GM21825 (cell line): ENCODE measurements around the gene ABAT.
A peak's percentile ranks its signal among the peaks of the same experiment; 100 is the strongest.

Experiments used
- ATAC-seq: cut with Tn5 transposase; IDR thresholded peaks from one replicate; pipeline ENCODE4 v1.9.1; 2021; ENCODE audit warnings: mild to moderate bottlenecking, moderate library complexity; ENCODE audit not compliant: unreplicated experiment

ABAT gene

DNA sequence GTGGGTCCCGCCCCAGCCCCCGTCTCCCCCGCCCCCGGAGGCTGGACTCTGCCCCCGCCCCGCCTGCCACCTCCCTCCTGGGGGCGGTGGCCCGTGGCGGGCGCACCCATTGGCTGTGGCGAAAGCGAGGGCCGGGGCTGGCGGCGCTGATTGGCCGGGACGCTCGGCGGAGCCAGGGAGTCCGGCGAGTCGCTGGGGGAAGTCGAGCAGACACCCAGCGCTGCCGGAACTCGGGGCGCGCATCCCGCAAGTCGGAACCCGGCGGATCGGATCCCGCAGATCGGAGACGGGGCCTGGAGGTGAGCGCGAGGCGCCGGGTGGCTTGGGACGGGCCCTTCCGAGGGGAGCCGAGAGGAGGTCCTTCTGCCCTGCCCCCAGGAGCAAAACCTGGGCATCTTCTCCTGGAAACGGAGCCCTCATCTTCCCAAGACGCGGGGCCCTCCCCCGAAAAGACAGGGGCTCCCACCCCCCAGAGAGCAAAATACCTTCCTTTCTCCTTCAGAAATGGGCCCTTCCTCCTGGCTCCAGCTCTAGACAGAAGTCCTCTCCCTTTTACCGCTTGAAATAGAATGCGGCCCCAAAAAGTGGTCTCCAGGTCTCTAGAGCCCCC, at the start of gene ABAT:
ABAT (plus strand) TSS at position 205 of the 610 bp plus-strand sequence. CDS start 61,123 bp downstream, outside the sequence.
- ATAC-seq, result peak; percentile 100

DNA sequence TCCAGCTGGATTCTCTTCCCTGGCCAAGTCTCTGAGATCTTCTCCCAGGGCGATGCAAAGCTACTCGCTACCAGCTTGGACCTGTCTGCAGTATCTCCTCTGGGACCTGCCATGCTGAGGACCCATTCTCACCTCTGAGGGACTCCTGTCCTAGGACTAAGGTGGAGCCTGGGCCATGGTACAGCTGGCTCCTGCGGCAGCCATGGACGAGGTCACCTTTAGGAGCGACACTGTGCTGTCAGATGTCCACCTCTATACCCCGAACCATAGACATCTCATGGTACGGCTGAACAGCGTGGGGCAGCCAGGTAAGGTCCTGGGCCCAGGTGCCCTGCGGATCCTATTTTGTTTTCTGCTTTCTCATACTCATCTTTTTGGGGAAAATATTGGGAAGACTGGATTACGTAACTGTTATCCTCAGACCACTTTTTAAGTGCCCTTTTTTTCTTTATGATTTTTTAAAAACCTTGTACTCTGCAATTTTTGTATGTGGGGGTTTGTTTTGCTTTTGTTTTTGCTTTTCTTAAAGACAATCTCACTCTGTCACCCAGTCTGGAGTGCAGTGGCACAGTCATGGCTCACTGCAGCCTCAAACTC, 48.8 kb upstream of the ABAT start:
- no peak for ATAC-seq

DNA sequence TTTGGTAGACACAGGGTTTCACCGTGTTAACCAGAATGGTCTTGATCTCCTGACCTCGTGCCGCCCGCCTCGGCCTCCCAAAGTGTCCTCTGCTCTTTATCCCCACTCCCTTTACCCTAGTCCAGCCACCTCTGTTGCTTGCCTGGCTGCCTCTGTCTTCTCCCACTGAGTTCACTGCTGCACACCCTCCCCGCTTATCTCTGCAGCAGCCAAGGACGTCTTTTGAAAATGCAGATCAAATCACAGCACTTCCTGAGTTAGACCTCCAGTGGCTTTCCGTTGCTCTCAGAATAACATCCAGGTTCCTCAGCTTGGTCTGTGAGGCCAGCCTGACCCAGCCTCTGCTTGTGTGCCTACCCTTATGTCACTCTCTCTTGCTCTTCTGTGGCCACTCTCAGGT, 47.5 kb upstream of the ABAT start:
- no peak for ATAC-seq

DNA sequence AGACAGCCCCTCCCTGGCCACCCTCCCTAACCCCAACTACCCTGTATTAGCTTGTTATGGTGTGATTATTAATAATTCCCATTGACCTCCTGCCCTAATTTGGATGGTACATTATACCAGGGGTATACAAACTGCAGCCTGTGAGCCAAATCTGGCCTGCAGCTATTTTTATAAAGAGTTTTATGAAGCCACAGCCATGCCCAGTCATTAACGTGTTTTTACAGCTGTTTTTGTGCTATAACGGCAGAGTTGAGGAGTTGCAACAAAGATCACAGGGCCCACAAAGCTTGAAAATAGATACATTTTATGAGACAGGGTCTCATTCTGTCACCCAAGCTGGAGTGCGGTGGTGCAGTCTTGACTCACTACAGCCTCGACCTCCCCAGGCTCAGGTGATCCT, 47.0 kb upstream of the ABAT start:
- no peak for ATAC-seq

DNA sequence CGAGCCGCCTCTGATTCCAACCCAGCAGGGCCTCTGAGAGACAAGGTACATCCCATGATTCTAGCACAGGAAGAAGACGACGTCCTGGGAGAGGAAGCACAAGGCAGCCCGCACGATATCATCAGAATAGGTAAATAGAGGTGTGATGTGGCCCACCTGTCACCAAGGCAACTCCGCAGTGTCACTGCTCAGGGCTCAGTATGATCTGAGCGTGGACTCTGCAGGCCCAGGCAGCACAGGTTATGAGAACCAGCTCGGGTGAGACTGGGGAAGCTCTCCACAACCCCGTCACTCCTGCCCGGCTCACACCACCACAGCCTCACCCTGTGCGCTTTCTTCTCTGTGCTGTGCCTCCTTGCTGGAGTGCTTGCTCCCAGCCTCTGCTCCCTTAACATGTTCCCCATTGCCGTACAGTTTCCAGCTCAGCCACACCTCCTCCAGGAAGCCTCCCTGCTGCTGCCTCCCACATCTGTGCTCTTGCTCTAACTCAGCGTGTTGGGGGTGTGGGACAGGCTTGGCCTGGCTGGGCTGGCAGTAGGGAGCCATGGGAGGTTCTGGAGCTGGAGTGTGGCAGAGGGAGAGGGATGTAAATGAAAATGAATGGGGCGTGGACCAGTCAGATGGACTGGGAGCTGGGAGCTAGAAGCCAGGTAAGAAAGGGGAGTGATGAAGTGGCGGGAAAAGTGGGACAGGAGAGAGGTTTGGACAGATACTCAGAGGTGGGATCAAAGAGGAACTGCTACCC, 45.3 kb upstream of the ABAT start:
- ATAC-seq, result no peak

DNA sequence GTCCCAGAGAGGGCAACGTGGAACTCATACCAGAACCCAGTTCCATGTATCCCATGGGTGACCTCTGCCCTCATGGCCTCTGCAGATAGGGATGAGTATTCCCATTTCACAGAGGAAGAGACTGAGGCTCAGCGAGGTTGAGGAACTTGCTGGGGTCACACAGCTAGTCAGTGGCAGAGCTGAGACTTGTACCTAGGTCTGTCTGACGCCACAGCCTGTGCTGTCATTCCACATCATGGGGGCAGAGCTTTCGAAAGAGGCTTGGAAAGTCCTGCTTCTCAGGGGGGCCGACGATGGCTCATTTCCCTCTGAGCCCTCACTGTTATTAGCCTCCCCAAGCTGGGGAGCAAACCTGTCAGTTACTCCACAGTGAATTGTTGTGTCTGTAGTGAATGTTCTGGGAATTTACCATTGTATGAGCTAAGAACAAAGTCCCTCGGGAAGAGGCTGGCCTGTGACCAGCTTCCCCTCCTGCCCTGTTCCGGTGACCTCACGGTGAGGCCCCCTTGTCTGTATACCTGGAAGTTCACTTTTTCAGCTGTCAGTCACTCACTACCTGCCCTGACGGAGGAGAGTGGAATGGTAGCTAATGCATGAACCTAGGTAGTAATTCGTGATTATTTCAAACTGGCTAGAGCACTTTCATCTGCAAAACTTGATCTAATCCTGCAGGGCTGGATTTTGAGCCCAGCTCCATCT, 44.0 kb upstream of the ABAT start:
- ATAC-seq, result no peak

DNA sequence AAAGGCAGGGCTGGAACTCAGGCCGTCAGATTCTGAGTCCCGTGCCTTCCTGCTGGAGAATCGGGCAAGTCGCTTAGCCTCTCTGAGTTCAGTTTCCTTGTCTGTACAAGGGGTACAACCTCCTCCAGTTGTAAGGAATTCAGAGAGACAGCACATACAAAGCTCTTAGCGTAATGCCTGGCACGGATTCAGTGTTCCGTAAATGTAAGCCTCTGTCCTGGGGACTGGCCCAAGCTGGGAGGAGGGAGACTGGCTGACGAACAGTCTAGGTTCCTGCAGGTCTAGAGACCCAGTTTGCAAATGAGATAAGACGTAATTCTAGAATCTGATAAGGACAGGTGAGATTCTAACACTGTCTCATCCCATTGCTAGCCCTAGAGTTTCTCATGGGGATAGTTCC, 43.0 kb upstream of the ABAT start:
- no peak for ATAC-seq

DNA sequence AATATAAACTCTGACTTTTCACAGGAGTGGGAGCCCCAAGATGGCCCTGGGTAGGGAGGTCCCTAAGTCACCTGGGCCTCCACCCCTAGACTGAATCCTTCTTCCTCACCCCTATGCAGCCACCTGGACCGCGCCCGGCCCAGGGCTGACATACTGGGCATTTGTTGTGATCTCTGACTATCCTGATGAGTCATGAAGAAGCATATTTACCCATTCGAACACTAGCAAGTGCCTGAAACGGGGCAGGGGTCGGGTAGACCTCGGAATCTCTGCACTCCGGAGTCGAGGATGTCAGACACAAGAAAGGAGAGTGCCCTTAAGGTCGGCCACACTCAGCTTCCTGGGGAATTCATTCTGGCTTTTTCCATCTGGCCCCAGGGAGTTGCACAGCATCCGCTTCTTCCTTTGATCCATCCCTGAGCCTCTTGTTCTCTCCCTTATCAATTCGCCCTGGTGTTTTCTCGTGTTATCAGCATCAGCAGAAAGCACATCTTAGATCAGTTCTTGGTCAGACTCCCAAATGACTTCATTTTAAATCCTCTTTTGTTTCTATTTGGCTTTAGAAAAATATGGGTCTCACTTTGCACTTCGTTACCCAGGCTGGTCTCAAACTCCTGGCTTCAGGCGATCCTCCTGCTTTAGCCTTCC, 42.5 kb upstream of the ABAT start:
- no peak for ATAC-seq

DNA sequence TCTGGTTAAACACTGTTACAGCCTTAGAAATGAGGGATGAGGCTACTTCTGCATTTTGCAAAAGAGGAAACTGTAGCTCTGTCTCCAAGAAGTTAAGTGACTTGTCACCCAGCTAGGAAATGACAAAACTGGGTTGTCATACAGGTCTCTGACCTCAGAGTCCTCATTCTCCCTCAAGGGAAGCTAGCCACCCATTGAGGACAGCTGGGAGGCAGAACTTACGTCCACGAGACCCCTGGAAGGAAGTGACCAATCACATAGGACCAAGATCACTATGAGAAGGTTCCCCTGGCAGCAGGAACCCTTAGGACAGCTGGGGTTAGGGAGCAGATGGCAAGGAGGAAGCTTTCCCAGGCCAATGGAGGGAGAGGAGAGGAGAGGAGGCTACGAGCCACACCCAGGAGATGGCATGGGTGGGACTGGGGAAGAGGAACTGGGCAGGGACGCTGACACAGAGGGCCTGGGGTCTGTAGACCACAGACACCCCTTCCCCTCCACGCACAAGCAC, 41.7 kb upstream of the ABAT start:
- ATAC-seq, result no peak

DNA sequence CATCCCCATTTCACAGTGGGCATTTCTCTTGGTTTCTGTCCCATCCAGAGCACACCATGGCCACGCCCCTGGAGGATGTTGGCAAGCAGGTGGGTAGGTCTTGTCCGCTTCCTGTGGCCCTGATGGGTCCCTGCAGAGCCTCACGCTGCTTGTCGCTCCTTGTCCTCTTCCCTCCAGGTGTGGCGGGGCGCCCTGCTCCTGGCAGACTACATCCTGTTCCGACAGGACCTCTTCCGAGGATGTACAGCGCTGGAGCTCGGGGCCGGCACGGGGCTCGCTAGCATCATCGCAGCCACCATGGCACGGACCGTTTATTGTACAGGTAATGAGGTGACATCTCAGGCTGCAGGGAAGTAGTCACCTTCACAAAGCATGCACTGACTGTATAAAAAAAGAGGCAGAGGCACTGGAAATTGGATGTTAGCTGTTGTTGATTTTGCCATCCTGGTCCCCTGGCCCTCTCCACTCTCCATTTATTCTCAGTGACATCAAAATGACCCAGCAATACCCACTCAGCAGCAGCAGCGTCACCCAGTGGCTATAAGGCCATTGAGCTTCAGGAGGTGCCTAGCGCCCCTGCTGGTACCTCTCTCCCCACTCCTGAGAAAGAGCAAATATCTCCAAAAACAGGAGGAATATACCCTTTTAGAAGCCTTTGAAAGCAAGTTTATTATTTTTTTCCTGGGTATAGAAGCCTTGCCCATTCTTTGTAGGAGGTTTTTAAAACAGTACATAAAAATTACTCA, 39.3 kb upstream of the ABAT start:
- no peak for ATAC-seq

DNA sequence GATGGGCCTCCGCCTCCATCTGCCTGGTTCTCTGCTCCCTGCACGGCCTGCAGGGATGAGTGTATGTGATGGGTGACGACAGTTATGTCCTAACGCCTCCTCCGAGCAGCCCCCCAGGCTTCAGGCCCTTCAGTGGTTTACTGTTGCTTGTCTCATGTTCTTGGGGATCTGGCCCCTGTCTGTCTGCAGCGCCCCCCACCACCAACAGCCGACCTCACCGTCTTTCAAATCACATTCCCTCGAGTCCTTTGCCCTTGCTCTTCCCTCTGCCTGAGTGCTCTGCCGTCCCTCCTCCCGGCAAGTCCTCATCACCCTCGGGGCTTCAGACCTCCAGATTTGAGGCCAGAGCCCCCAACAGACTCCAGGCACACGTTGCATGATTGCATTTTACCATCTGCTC, 34.7 kb upstream of the ABAT start:
- no peak for ATAC-seq

DNA sequence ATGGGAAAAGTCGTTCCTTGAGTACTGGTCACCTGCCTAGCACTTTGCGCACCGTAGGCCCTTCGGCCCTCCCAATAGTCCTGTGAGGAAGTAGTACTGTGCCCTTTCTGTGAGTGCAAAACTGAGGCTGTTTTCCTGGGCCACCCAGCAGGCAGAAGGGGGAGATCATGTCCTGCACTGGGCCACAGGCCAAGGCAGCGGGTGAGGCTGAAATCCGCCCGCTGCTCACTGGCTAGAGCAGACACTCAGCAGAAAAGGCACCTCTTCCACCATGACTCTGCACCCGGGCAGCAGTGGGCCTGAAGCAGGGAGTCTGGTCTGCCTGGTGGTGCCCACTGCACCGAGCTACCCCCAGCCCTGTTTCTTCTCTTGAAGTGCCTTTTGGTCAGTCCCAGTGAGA, 32.7 kb upstream of the ABAT start:
- ATAC-seq, result no peak

DNA sequence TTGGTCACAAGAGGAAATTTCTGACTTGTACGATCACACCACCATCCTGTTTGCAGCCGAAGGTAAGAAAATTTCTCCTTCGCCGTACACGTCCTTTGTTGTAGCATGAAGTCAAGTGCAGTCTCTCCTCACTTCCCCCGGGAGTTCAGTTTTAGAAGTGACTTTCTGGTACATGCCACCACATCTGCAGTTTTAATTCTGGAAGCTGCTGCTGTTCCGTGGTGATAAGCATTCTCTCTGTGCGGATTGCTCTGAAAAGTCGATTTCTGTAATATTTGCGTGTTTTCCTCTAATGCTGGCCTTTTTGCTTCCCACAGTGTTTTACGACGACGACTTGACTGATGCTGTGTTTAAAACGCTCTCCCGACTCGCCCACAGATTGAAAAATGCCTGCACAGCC, 32.3 kb upstream of the ABAT start:
- ATAC-seq, result no peak

DNA sequence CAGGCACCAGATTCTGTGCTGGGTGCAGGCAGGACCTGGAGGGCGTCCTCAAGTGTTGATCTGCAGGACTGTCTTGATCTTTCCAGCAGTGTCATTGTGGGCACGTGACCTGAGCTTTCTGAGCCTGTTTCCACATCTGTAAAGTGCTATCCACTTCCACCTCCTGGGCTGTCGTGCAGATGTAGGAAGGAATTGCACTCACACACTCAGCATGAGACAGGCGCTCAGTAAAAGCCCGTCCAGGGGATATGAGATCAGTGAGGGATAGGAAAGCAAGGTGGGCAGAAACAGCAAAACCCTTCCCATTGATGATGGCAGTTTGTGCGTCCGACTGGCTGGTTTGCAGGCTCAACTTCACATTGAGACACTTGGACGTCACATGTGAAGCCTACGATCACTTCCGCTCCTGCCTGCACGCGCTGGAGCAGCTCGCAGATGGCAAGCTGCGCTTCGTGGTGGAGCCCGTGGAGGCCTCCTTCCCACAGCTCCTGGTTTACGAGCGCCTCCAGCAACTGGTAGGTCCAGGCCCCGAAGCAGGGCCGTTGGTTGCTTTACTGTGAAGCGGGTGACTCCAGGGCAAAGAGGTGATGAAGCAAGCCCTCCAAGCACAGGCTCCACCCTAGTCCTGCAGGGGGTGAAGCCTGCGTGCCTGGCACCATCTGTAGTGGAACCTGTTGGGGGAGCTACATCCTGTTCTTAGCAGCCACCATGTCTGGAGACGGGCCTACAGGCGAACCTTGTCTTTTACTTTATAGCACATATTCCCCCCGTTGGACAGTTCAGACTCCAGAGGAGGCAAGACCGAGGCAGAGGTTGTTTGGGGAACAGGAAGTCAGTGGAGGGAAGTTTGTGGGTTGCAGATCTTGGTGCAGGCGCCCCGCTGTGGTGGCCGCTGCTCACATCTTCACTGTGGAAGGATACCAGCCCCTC, 29.9 kb upstream of the ABAT start:
- ATAC-seq, result no peak

DNA sequence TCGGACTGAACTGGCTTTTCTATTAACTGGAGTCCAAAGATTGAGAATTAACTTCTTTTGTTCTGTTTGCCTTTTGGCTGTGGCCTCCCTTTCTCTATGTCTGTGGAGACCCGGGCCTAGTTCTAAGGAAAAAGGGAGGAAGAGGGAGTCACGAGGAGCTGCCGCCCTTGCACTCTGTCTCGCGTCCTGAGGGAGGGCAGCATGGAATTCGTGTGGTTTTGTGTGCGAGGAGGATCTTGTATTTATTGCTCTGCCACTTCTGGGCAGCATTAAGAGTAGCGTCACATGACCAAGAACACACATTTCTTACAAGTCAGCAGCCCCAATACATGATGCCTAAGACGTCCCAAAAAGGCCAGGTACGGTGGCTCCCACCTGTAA, 29.3 kb upstream of the ABAT start:
- no peak for ATAC-seq

DNA sequence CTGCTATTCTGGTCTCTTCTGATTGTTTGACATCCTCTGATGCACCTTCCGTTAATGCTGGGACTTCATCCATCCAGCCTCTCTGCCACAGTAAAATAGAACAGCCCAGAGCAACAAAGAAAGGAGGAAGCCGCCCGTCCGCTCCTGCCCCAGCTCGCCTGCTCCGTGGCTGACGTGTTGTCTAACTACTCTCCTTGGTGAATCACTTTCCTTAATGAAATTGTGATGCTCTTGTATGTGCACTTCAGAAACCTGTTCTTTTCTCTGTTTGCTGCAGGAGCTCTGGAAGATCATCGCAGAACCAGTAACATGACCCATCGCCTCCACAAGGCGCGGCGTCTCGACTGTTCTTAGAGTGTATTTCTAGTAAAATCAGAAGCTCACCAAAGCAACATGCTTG, 28.6 kb upstream of the ABAT start:
- no peak for ATAC-seq

DNA sequence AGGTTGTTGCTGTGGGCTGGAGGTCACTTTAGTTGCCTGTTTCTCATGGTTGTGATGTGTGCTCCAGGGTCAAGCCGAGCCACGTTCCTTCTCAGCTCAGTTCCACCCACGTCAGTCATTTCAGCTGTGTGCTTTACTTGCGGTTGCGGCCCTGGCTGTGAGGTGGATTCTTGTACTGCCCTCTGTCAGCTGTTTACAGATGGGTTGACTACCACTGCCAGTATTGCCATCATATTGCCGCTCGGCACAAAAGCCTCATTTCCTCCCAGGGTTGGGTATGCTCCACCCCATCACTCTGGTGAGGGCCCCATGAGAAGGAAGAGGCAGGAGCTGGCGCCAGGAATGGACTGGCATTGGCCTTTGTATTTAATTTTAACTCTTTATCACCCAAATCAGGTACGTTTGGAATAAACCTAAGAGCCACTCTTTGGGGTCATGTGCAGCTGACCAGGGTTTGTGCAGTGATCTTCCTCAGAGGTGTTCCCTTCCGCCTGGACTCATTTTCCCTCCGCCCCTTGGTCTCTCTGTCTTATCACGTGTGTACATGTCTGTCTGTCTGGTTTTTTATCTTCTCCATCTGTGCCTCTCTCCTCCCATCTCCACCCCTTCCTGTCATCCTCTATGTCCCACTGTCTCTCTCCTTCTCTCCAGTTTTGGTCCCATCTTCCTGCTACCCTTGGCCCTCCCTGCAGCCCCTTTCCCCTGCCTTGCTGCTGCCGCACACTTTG, 27.9 kb upstream of the ABAT start:
- no peak for ATAC-seq

DNA sequence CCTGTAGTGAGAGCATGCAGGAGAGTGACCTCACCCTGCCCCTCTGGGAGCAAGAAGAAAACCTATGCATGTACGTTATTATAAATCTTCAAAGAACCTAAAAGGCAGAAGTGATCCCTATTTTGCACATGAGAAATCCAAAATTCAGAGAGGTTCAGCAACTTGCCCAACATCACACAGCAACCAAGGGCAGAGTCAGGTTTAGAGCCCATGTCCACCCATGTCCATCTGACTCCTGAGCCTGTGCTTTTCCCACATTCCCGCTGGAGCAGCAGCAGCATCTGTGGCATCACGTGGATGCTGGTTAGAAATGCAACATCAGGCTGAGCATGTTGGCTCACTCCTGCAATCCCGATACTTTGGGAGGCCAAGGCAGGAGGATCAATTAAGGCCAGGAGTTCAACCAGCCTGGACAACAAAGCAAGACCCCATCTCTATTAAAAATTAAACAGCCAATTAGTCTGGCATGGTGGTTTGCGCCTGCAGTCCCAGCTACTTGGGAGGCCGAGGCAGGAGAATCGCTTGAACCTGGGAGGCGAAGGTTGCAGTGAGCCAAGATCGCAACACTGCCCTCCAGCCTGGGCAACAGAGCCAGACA, 26.6 kb upstream of the ABAT start:
- ATAC-seq, result no peak
